ENCODE data around the gene PKNOX1. TPM values are rescaled to one million over a fixed set of nuclear protein-coding genes. Genes with fewer than 3 reads are reported as not detected.
A peak's percentile ranks its signal among the peaks of the same experiment; 100 is the strongest.
"Not testable (repeated sequence)": the region's sequence is repeated elsewhere in the genome, so short reads cannot be mapped to it uniquely, and the experiment has no call there.

The PKNOX1 gene
- total RNA-seq, 1 experiment from 2014 or later, result 43.4 TPM

DNA sequence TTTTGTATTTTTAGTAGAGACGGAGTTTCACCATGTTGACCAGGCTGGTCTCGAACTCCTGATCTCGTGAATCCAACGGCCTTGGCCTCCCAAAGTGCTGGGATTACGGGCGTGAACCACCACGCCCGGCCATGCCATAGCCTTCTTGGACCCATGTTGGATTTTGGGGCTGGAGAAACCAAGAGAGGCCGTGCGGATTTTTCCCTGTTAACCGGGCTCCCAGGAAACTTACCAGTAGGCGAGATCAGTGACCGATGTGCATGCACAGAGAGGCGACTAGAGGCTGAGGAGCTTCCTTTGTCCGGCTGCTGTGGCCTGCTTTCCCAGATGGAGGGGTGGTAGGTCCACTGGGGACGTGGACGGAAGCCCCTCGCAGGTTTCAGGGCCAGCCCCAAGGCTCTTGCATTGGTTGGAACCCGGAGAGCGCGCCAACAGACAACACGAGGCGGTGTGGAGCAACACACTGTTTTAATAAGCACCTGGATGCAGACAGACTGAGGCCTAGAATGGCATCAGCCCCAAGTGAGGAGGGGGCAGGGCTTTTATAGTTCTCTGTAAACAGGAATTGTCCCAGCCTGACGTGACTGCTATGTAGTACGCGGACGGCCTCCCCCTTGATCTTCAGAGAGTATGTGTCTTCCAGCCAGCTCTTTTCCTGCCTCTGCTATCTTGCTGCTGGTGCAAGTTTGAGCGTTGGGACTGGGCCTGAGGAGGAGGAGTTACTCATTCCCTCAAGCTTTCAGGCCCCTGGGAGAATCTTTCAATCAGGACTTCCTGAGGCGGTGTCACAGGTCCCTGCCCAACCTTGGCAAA lies 49.0 kb upstream of the PKNOX1 start, which contains the start of gene ERVH48-1:
TSS of gene ERVH48-1 (minus strand) at position 517 of the 813 bp plus-strand sequence. CDS start 6,624 bp downstream, outside the sequence.
- peak within 1 kb of the TSS; percentile 90 for H3K18ac ChIP-seq (ENCODE audit: insufficient read length, low read depth, low read length)
- no peaks in the 10 kb centered on the region for H4K20me1 ChIP-seq (ENCODE audit: control insufficient read depth, insufficient read depth, insufficient read length)
- peaks cover 2% of the 10 kb centered on the region; the same call in 1 of the 2 replicates for H3K4me1 ChIP-seq (ENCODE audit: insufficient read depth, low read length)
- H3K9ac ChIP-seq (ENCODE audit: extremely low read depth, insufficient read length, low read length), result peak within 1 kb of the TSS; percentile 94
- H3K36me3 Mint-ChIP-seq (ENCODE audit: insufficient read depth in 1 of 3, low read depth in 3 of 3), result peaks cover 4 to 7% (median 5%) of the 10 kb centered on the region in 3 experiments; a peak in 5 of 7 replicates
- H2BK20ac ChIP-seq (ENCODE audit: low read depth, low read length, poor library complexity, severe bottlenecking), result no peak within 1 kb of the TSS
- TF ChIP-seq, protein P1, sequence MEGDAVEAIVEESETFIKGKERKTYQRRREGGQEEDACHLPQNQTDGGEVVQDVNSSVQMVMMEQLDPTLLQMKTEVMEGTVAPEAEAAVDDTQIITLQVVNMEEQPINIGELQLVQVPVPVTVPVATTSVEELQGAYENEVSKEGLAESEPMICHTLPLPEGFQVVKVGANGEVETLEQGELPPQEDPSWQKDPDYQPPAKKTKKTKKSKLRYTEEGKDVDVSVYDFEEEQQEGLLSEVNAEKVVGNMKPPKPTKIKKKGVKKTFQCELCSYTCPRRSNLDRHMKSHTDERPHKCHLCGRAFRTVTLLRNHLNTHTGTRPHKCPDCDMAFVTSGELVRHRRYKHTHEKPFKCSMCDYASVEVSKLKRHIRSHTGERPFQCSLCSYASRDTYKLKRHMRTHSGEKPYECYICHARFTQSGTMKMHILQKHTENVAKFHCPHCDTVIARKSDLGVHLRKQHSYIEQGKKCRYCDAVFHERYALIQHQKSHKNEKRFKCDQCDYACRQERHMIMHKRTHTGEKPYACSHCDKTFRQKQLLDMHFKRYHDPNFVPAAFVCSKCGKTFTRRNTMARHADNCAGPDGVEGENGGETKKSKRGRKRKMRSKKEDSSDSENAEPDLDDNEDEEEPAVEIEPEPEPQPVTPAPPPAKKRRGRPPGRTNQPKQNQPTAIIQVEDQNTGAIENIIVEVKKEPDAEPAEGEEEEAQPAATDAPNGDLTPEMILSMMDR (conservative IDR thresholded peaks at IDR 0.05), result no peak
- no peak within 1 kb of the TSS for H3K23ac ChIP-seq (ENCODE audit: insufficient read length, low read depth, low read length)
- no peak within 1 kb of the TSS for H2BK5ac ChIP-seq (ENCODE audit: insufficient read length, low read length)
- H3K9me3 Mint-ChIP-seq, result no peaks in the 10 kb centered on the region
- DNase-seq, result peak; percentile 83
- H3T11ph ChIP-seq (ENCODE audit: low read length), result no peak within 1 kb of the TSS
- peaks cover 34 to 37% of the 10 kb centered on the region in 2 experiments for H3K4me1 Mint-ChIP-seq
- H3K27me3 ChIP-seq (ENCODE audit: insufficient read depth, low read length), result no peaks in the 10 kb centered on the region
- no peak within 1 kb of the TSS; the same call in 1 of the 2 replicates for H3K4ac ChIP-seq (ENCODE audit: low read depth, low read length)
- H2BK15ac ChIP-seq (ENCODE audit: low read depth, low read length), result no peak within 1 kb of the TSS
- no peak within 1 kb of the TSS for H2AK5ac ChIP-seq (ENCODE audit: insufficient read length, low read length)
- peak within 1 kb of the TSS; percentile 34 for H3K4me2 ChIP-seq (ENCODE audit: insufficient read depth, insufficient read length, low read length)
- H2BK120ac ChIP-seq (ENCODE audit: low read depth, low read length, poor library complexity, severe bottlenecking), result no peak within 1 kb of the TSS
- H3K14ac ChIP-seq (ENCODE audit: insufficient read depth, low read length), result peak within 1 kb of the TSS; percentile 94
- H3K79me2 ChIP-seq (ENCODE audit: insufficient read depth, low read length), result no peaks in the 10 kb centered on the region; the same call in 1 of the 2 replicates
- H2BK12ac ChIP-seq (ENCODE audit: insufficient read length, low read depth, low read length), result no peak within 1 kb of the TSS
- no peaks in the 10 kb centered on the region for H3K9me3 ChIP-seq (ENCODE audit: control insufficient read depth, low read depth, low read length)
- H3K79me1 ChIP-seq (ENCODE audit: insufficient read depth, low read depth, low read length, poor library complexity, severe bottlenecking), result no peaks in the 10 kb centered on the region
- H3K27me3 Mint-ChIP-seq (ENCODE audit: low read depth), result peaks cover 1% of the 10 kb centered on the region; the same call in 1 of the 2 replicates
- H3K27ac Mint-ChIP-seq, result peak within 1 kb of the TSS; percentile 97 to 99 (median 99)
- no peak within 1 kb of the TSS for H3K56ac ChIP-seq (ENCODE audit: insufficient read length, low read depth, low read length)
- no peak within 1 kb of the TSS for H2AFZ ChIP-seq (ENCODE audit: low read length)
- no peak within 1 kb of the TSS for H4K91ac ChIP-seq (ENCODE audit: insufficient read length, low read depth, low read length)
- no CpG with 5 or more reads among the region's 29 CpGs for WGBS (ENCODE audit: extremely low coverage, insufficient read length, low lambda C conversion rate)
- no peak within 1 kb of the TSS for H4K8ac ChIP-seq (replicated peaks; ENCODE audit: insufficient read length, low read depth, low read length)
- H3K23me2 ChIP-seq (ENCODE audit: insufficient read length, low read depth, low read length, poor library complexity, severe bottlenecking), result peaks cover 11% of the 10 kb centered on the region
- peak within 1 kb of the TSS; percentile 90 for H3K27ac ChIP-seq (ENCODE audit: insufficient read length, low read depth, low read length)
- H3K4me3 Mint-ChIP-seq, result peak within 1 kb of the TSS; percentile 19 to 60; a peak in 2 of 5 replicates
- H4K5ac ChIP-seq (ENCODE audit: insufficient read length, low read depth, low read length), result no peak within 1 kb of the TSS

DNA sequence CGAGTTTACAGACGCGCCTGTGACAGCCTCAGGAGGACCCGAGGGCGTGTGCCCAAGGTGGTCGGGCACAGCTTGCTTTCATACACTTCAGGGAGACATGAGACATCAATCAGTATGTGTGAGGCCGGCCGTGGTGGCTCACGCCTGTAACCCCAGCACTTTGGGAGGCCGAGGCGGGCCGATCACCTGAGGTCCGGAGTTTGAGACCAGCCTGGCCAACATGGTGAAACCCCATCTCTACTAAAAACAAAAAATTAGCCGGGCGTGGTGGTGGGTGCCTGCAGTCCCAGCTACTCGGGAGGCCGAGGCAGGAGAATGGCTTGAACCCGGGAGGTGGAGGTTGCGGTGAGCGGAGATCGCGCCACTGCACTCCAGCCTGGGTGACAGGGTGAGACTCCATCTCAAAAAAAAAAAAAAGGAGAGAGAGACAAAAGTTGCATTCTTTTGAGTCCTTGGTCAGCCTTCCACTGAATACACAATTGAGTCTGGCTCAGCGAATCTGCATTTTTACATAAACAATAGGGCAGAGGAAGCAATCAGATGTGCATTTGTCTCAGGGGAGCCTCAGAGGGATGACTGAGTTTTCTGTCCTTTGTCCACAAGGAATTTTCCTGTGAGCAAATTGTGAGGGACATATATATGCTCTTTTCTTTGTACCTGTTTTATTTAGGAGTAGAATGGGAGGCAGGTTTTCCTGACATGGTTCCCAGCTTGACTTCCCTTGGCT lies 46.7 kb upstream of the PKNOX1 start:
- Mint-ChIP-seq H3K4me3 (peak overlapping the region; percentile 40 to 44; a peak in 3 of 5 replicates), H3K4me1 (peaks cover 40 to 48% of the 10 kb centered on the region in 2 experiments), H3K27ac (peak overlapping the region; percentile 86 to 98 (median 96))
- not testable (repeated sequence) for H3K9me3 Mint-ChIP-seq; H4K8ac ChIP-seq (replicated peaks; ENCODE audit: insufficient read length, low read depth, low read length); H4K91ac ChIP-seq (ENCODE audit: insufficient read length, low read depth, low read length); H2AK5ac ChIP-seq (ENCODE audit: insufficient read length, low read length); H3K79me1 ChIP-seq (ENCODE audit: insufficient read depth, low read depth, low read length, poor library complexity, severe bottlenecking); H3K36me3 Mint-ChIP-seq (ENCODE audit: insufficient read depth in 1 of 3, low read depth in 3 of 3); H3T11ph ChIP-seq (ENCODE audit: low read length); H3K4me2 ChIP-seq (ENCODE audit: insufficient read depth, insufficient read length, low read length); H3K27me3 Mint-ChIP-seq (ENCODE audit: low read depth); H3K56ac ChIP-seq (ENCODE audit: insufficient read length, low read depth, low read length); H3K4me1 ChIP-seq (ENCODE audit: insufficient read depth, low read length); H4K5ac ChIP-seq (ENCODE audit: insufficient read length, low read depth, low read length); H2BK5ac ChIP-seq (ENCODE audit: insufficient read length, low read length); H3K9ac ChIP-seq (ENCODE audit: extremely low read depth, insufficient read length, low read length); H2BK15ac ChIP-seq (ENCODE audit: low read depth, low read length); H3K9me3 ChIP-seq (ENCODE audit: control insufficient read depth, low read depth, low read length); H2BK12ac ChIP-seq (ENCODE audit: insufficient read length, low read depth, low read length); H3K23ac ChIP-seq (ENCODE audit: insufficient read length, low read depth, low read length); H2BK20ac ChIP-seq (ENCODE audit: low read depth, low read length, poor library complexity, severe bottlenecking); H3K79me2 ChIP-seq (ENCODE audit: insufficient read depth, low read length); H3K27me3 ChIP-seq (ENCODE audit: insufficient read depth, low read length); H3K4ac ChIP-seq (ENCODE audit: low read depth, low read length); H4K20me1 ChIP-seq (ENCODE audit: control insufficient read depth, insufficient read depth, insufficient read length); H2BK120ac ChIP-seq (ENCODE audit: low read depth, low read length, poor library complexity, severe bottlenecking); H2AFZ ChIP-seq (ENCODE audit: low read length)
- Histone ChIP-seq H3K27ac (ENCODE audit: insufficient read length, low read depth, low read length) (peak overlapping the region; percentile 88), H3K14ac (ENCODE audit: insufficient read depth, low read length) (0 out of 2 replicates have a peak overlapping the region, but pooled peaks have one; percentile 1), H3K18ac (ENCODE audit: insufficient read length, low read depth, low read length) (peak overlapping the region; percentile 41), H3K23me2 (ENCODE audit: insufficient read length, low read depth, low read length, poor library complexity, severe bottlenecking) (peaks cover 11% of the 10 kb centered on the region)
- DNase-seq, result peak; percentile 58
- no CpG with 5 or more reads among the region's 23 CpGs for WGBS (ENCODE audit: extremely low coverage, insufficient read length, low lambda C conversion rate)

Data from H9 (cell line).